ENCODE measurements around the gene SDR42E1. TPM values are rescaled to one million over a fixed set of nuclear protein-coding genes. Genes with fewer than 3 reads are reported as not detected.

Gene SDR42E1
- total and polyA plus RNA-seq, 7 experiments from 2014 or later = 2.2 to 12.1 (median 4.6) TPM

GRCh38 chr16:82051656-82052055 lies 40.4 kb upstream of the SDR42E1 start:
- H3K27me3 ChIP-seq (ENCODE audit: control insufficient read depth in 2 of 2, insufficient read depth in 2 of 2, low read length in 2 of 2) = no peaks in the 10 kb centered on the region
- Mint-ChIP-seq H3K27me3 (peaks cover 15 to 37% (median 24%) of the 10 kb centered on the region in 5 donors), H3K4me1 (no peaks in the 10 kb centered on the region), H3K36me3 (no peaks in the 10 kb centered on the region), H3K4me3 (no peak overlapping the region), H3K9me3 (peaks cover 0 to 3% (median 0%) of the 10 kb centered on the region in 11 donors), H3K27ac (no peak overlapping the region)
- no peaks in the 10 kb centered on the region for H3K36me3 ChIP-seq (ENCODE audit: control insufficient read depth in 2 of 3, insufficient read depth in 3 of 3, low read length in 3 of 3)
- no peak overlapping the region for H3K4me3 ChIP-seq (ENCODE audit: low read length)
- DNase-seq (no peak), ATAC-seq (no peak)
- H3K4me1 ChIP-seq (ENCODE audit: control insufficient read depth in 2 of 2, insufficient read depth in 2 of 2, low read length in 2 of 2) = no peaks in the 10 kb centered on the region
- intact Hi-C loops (cut with micrococcal nuclease) = no loop called here
- ChIA-PET POLR2A (no interaction called here), CTCF (no interaction called here)
- H3K27ac ChIP-seq (ENCODE audit: low read depth, low read length) = no peak overlapping the region
- no peaks in the 10 kb centered on the region for H3K9me3 ChIP-seq (ENCODE audit: control insufficient read depth in 2 of 3, low read length in 3 of 3)

- Mint-ChIP-seq H3K27ac (no peak overlapping the region), H3K4me1 (no peaks in the 10 kb centered on the region), H3K9me3 (peaks cover 0 to 3% (median 0%) of the 10 kb centered on the region in 11 donors), H3K36me3 (no peaks in the 10 kb centered on the region), H3K4me3 (no peak overlapping the region), H3K27me3 (peaks cover 16 to 37% (median 22%) of the 10 kb centered on the region in 5 donors)
- no peak overlapping the region for H3K27ac ChIP-seq (ENCODE audit: low read depth, low read length)
- CTCF ChIA-PET = no interaction called here
- no peak overlapping the region for H3K4me3 ChIP-seq (ENCODE audit: low read length)
- no peaks in the 10 kb centered on the region for H3K9me3 ChIP-seq (ENCODE audit: control insufficient read depth in 2 of 3, low read length in 3 of 3)
- DNase-seq (no peak), ATAC-seq (no peak)
- POLR2A ChIA-PET = interaction anchor here (0.6 kb wide), 1 partner anchor 56 kb away, joined by 3 read pairs; no protein-coding TSS in a partner anchor
- intact Hi-C loops (cut with micrococcal nuclease) = no loop called here
- H3K4me1 ChIP-seq (ENCODE audit: control insufficient read depth in 2 of 2, insufficient read depth in 2 of 2, low read length in 2 of 2) = no peaks in the 10 kb centered on the region
- no peaks in the 10 kb centered on the region for H3K36me3 ChIP-seq (ENCODE audit: control insufficient read depth in 2 of 3, insufficient read depth in 3 of 3, low read length in 3 of 3)
- no peaks in the 10 kb centered on the region for H3K27me3 ChIP-seq (ENCODE audit: control insufficient read depth in 2 of 2, insufficient read depth in 2 of 2, low read length in 2 of 2)
Measured at GRCh38 chr16:82050909-82051357, 39.7 kb upstream of the SDR42E1 start.

- Histone ChIP-seq H3K4me3 (ENCODE audit: low read length) (no peak overlapping the region), H3K27me3 (ENCODE audit: control insufficient read depth in 2 of 2, insufficient read depth in 2 of 2, low read length in 2 of 2) (no peaks in the 10 kb centered on the region), H3K27ac (ENCODE audit: low read depth, low read length) (no peak overlapping the region), H3K36me3 (ENCODE audit: control insufficient read depth in 2 of 3, insufficient read depth in 3 of 3, low read length in 3 of 3) (no peaks in the 10 kb centered on the region), H3K9me3 (ENCODE audit: control insufficient read depth in 2 of 3, low read length in 3 of 3) (no peaks in the 10 kb centered on the region), H3K4me1 (ENCODE audit: control insufficient read depth in 2 of 2, insufficient read depth in 2 of 2, low read length in 2 of 2) (no peaks in the 10 kb centered on the region)
- H3K27me3 Mint-ChIP-seq = peaks cover 19 to 33% (median 20%) of the 10 kb centered on the region in 5 donors
- ATAC-seq (no peak), DNase-seq (no peak)
- CTCF ChIA-PET = no interaction called here
- no peak overlapping the region for H3K27ac Mint-ChIP-seq
- intact Hi-C loops (cut with micrococcal nuclease) = no loop called here
- H3K4me1 Mint-ChIP-seq = no peaks in the 10 kb centered on the region
- no peak overlapping the region for H3K4me3 Mint-ChIP-seq
- peaks cover 0 to under 1% (median 0%) of the 10 kb centered on the region in 11 donors for H3K9me3 Mint-ChIP-seq
- no peaks in the 10 kb centered on the region for H3K36me3 Mint-ChIP-seq
- POLR2A ChIA-PET = no interaction called here
Measured at GRCh38 chr16:82050506-82050905, 39.2 kb upstream of the SDR42E1 start.

GRCh38 chr16:82049484-82049883 lies 38.2 kb upstream of the SDR42E1 start:
- no peaks in the 10 kb centered on the region for H3K4me1 ChIP-seq (ENCODE audit: control insufficient read depth in 2 of 2, insufficient read depth in 2 of 2, low read length in 2 of 2)
- H3K9me3 ChIP-seq (ENCODE audit: control insufficient read depth in 2 of 3, low read length in 3 of 3) = no peaks in the 10 kb centered on the region
- H3K36me3 Mint-ChIP-seq = no peaks in the 10 kb centered on the region
- H3K27ac Mint-ChIP-seq = no peak overlapping the region
- no peaks in the 10 kb centered on the region for H3K9me3 Mint-ChIP-seq
- no peak overlapping the region for H3K27ac ChIP-seq (ENCODE audit: low read depth, low read length)
- no peak overlapping the region for H3K4me3 ChIP-seq (ENCODE audit: low read length)
- POLR2A ChIA-PET = no interaction called here
- H3K27me3 ChIP-seq (ENCODE audit: control insufficient read depth in 2 of 2, insufficient read depth in 2 of 2, low read length in 2 of 2) = no peaks in the 10 kb centered on the region
- DNase-seq = no peak
- ATAC-seq = no peak
- no peaks in the 10 kb centered on the region for H3K4me1 Mint-ChIP-seq
- no peaks in the 10 kb centered on the region for H3K36me3 ChIP-seq (ENCODE audit: control insufficient read depth in 2 of 3, insufficient read depth in 3 of 3, low read length in 3 of 3)
- H3K4me3 Mint-ChIP-seq = no peak overlapping the region
- CTCF ChIA-PET = no interaction called here
- intact Hi-C loops (cut with micrococcal nuclease) = no loop called here
- H3K27me3 Mint-ChIP-seq = peaks cover 17 to 31% (median 19%) of the 10 kb centered on the region in 5 donors

- ATAC-seq (no peak), DNase-seq (no peak)
- Histone ChIP-seq H3K36me3 (ENCODE audit: control insufficient read depth in 2 of 3, insufficient read depth in 3 of 3, low read length in 3 of 3) (no peaks in the 10 kb centered on the region), H3K9me3 (ENCODE audit: control insufficient read depth in 2 of 3, low read length in 3 of 3) (no peaks in the 10 kb centered on the region), H3K27ac (ENCODE audit: low read depth, low read length) (no peak overlapping the region), H3K4me3 (ENCODE audit: low read length) (no peak overlapping the region), H3K4me1 (ENCODE audit: control insufficient read depth in 2 of 2, insufficient read depth in 2 of 2, low read length in 2 of 2) (no peaks in the 10 kb centered on the region), H3K27me3 (ENCODE audit: control insufficient read depth in 2 of 2, insufficient read depth in 2 of 2, low read length in 2 of 2) (no peaks in the 10 kb centered on the region)
- POLR2A ChIA-PET = no interaction called here
- no peaks in the 10 kb centered on the region for H3K4me1 Mint-ChIP-seq
- H3K4me3 Mint-ChIP-seq = no peak overlapping the region
- intact Hi-C loops (cut with micrococcal nuclease) = no loop called here
- H3K36me3 Mint-ChIP-seq = no peaks in the 10 kb centered on the region
- H3K27ac Mint-ChIP-seq = no peak overlapping the region
- peaks cover 18 to 31% (median 22%) of the 10 kb centered on the region in 5 donors for H3K27me3 Mint-ChIP-seq
- no peaks in the 10 kb centered on the region for H3K9me3 Mint-ChIP-seq
- CTCF ChIA-PET = no interaction called here
Measured at GRCh38 chr16:82047787-82048186, 36.5 kb upstream of the SDR42E1 start.

- Mint-ChIP-seq H3K36me3 (no peaks in the 10 kb centered on the region), H3K27ac (no peak overlapping the region), H3K9me3 (no peaks in the 10 kb centered on the region), H3K4me3 (no peak overlapping the region), H3K4me1 (no peaks in the 10 kb centered on the region), H3K27me3 (peaks cover 18 to 31% (median 22%) of the 10 kb centered on the region in 5 donors)
- Histone ChIP-seq H3K4me3 (ENCODE audit: low read length) (no peak overlapping the region), H3K4me1 (ENCODE audit: control insufficient read depth in 2 of 2, insufficient read depth in 2 of 2, low read length in 2 of 2) (no peaks in the 10 kb centered on the region), H3K27me3 (ENCODE audit: control insufficient read depth in 2 of 2, insufficient read depth in 2 of 2, low read length in 2 of 2) (no peaks in the 10 kb centered on the region), H3K9me3 (ENCODE audit: control insufficient read depth in 2 of 3, low read length in 3 of 3) (no peaks in the 10 kb centered on the region), H3K36me3 (ENCODE audit: control insufficient read depth in 2 of 3, insufficient read depth in 3 of 3, low read length in 3 of 3) (no peaks in the 10 kb centered on the region), H3K27ac (ENCODE audit: low read depth, low read length) (no peak overlapping the region)
- no peak for DNase-seq
- ATAC-seq = no peak
- POLR2A ChIA-PET = no interaction called here
- intact Hi-C loops (cut with micrococcal nuclease) = no loop called here
- CTCF ChIA-PET = no interaction called here
Measured at GRCh38 chr16:82047374-82047773, 36.1 kb upstream of the SDR42E1 start.

- H3K36me3 Mint-ChIP-seq = no peaks in the 10 kb centered on the region
- Histone ChIP-seq H3K36me3 (ENCODE audit: control insufficient read depth in 2 of 3, insufficient read depth in 3 of 3, low read length in 3 of 3) (no peaks in the 10 kb centered on the region), H3K4me3 (ENCODE audit: low read length) (no peak overlapping the region), H3K4me1 (ENCODE audit: control insufficient read depth in 2 of 2, insufficient read depth in 2 of 2, low read length in 2 of 2) (no peaks in the 10 kb centered on the region), H3K27ac (ENCODE audit: low read depth, low read length) (no peak overlapping the region), H3K27me3 (ENCODE audit: control insufficient read depth in 2 of 2, insufficient read depth in 2 of 2, low read length in 2 of 2) (no peaks in the 10 kb centered on the region), H3K9me3 (ENCODE audit: control insufficient read depth in 2 of 3, low read length in 3 of 3) (no peaks in the 10 kb centered on the region)
- H3K9me3 Mint-ChIP-seq = no peaks in the 10 kb centered on the region
- no peak overlapping the region for H3K4me3 Mint-ChIP-seq
- DNase-seq (no peak), ATAC-seq (no peak)
- POLR2A ChIA-PET = no interaction called here
- H3K27me3 Mint-ChIP-seq = peaks cover 18 to 31% (median 22%) of the 10 kb centered on the region in 5 donors
- intact Hi-C loops (cut with micrococcal nuclease) = no loop called here
- H3K4me1 Mint-ChIP-seq = no peaks in the 10 kb centered on the region
- H3K27ac Mint-ChIP-seq = no peak overlapping the region
- CTCF ChIA-PET = no interaction called here
Measured at GRCh38 chr16:82046941-82047340, 35.7 kb upstream of the SDR42E1 start.
